BJ (cell line): ENCODE data around the gene PCDHA11. TPM values are rescaled to one million over a fixed set of nuclear protein-coding genes. Genes with fewer than 3 reads are reported as not detected.

Experiments
- polyA plus RNA-seq: library from polyadenylated mRNA; depleted of rRNA; stranded (reverse); fragments of >200 nt; gene quantifications from 2 replicates; pipeline ENCODE4 v1.2.3, GENCODE V29; 2011; rRNA removed

The PCDHA11 gene
- polyA plus RNA-seq, 1 experiment: not detected

Other genes starting within 250 kb of the PCDHA11 start
- 0.69 and 1.9 TPM in 2 replicates for gene CD14, start 235.8 kb upstream of the PCDHA11 start, polyA plus RNA-seq
- gene TMCO6, start 229.5 kb upstream of the PCDHA11 start, polyA plus RNA-seq: 4.8 and 7.5 TPM in 2 replicates
- 96.8 and 102 TPM in 2 replicates for gene NDUFA2, start 221.3 kb upstream of the PCDHA11 start, polyA plus RNA-seq
- gene IK, start 221.1 kb upstream of the PCDHA11 start, polyA plus RNA-seq: 71.8 and 105 TPM in 2 replicates
- 12.7 and 17.9 TPM in 2 replicates for gene WDR55, start 204.1 kb upstream of the PCDHA11 start, polyA plus RNA-seq
- gene DND1, start 195.4 kb upstream of the PCDHA11 start, polyA plus RNA-seq: 0.21 and 0.36 TPM in 2 replicates
- 76.3 and 80.6 TPM in 2 replicates for gene HARS1, start 177.6 kb upstream of the PCDHA11 start, polyA plus RNA-seq
- 22.3 and 30.7 TPM in 2 replicates for gene HARS2, start 177.5 kb upstream of the PCDHA11 start, polyA plus RNA-seq
- 23.4 and 49.5 TPM in 2 replicates for gene ZMAT2, start 168.5 kb upstream of the PCDHA11 start, polyA plus RNA-seq
- 0.04 and 0.12 TPM in 2 replicates for gene PCDHA1, start 82.8 kb upstream of the PCDHA11 start, polyA plus RNA-seq
- gene PCDHA2, start 74.1 kb upstream of the PCDHA11 start, polyA plus RNA-seq: 0.02 TPM in 1 of 2 replicates, not detected in the other
- 0.16 and 0.21 TPM in 2 replicates for gene PCDHA3, start 67.9 kb upstream of the PCDHA11 start, polyA plus RNA-seq
- 0.22 and 0.25 TPM in 2 replicates for gene PCDHA4, start 61.9 kb upstream of the PCDHA11 start, polyA plus RNA-seq
- gene PCDHA5, start 47.3 kb upstream of the PCDHA11 start, polyA plus RNA-seq: not detected in 2 replicates
- gene PCDHA6, start 41.0 kb upstream of the PCDHA11 start, polyA plus RNA-seq: 0.02 and 0.09 TPM in 2 replicates
- gene PCDHA7, start 34.7 kb upstream of the PCDHA11 start, polyA plus RNA-seq: 0.44 TPM in 2 replicates
- gene PCDHA8, start 27.8 kb upstream of the PCDHA11 start, polyA plus RNA-seq: 0.01 and 0.02 TPM in 2 replicates
- 0.01 and 0.06 TPM in 2 replicates for gene PCDHA9, start 20.6 kb upstream of the PCDHA11 start, polyA plus RNA-seq
- gene PCDHA10, start 13.1 kb upstream of the PCDHA11 start, polyA plus RNA-seq: 0.02 TPM in 2 replicates
- gene PCDHA12, start 6.4 kb downstream of the PCDHA11 start, polyA plus RNA-seq: not detected in 2 replicates
- gene PCDHA13, start 13.2 kb downstream of the PCDHA11 start, polyA plus RNA-seq: not detected in 2 replicates
- gene PCDHAC1, start 57.3 kb downstream of the PCDHA11 start, polyA plus RNA-seq: 0.02 TPM in 1 of 2 replicates, not detected in the other
- 0.06 TPM in 1 of 2 replicates, not detected in the other for gene PCDHAC2, start 97.5 kb downstream of the PCDHA11 start, polyA plus RNA-seq
- not detected in 2 replicates for gene PCDHB1, start 182.4 kb downstream of the PCDHA11 start, polyA plus RNA-seq
- 0.42 and 0.99 TPM in 2 replicates for gene PCDHB2, start 225.7 kb downstream of the PCDHA11 start, polyA plus RNA-seq
- gene PCDHB3, start 231.5 kb downstream of the PCDHA11 start, polyA plus RNA-seq: 0.23 and 0.31 TPM in 2 replicates